Activated T-helper 1 cell treated with anti-CD3 and anti-CD28 coated beads, Interleukin-12 subunit alpha, Interleukin-12 subunit beta, Interleukin-2, Interleukin-4 antibody, amounts not matched to agents 30 ng/mL and 10 ng/mL and 1 ng/mL, durations not matched to agents 14 hours and 24 hours and 36 hours (primary cell): ENCODE data around the gene FMOD. TPM values are rescaled to one million over a fixed set of nuclear protein-coding genes. Genes with fewer than 3 reads are reported as not detected.
"Not testable (repeated sequence)": the region's sequence is repeated elsewhere in the genome, so short reads cannot be mapped to it uniquely, and the experiment has no call there.

Experiments used
- DNase-seq: peaks from one replicate; pipeline ENCODE4 v3.0.0; 2021; ENCODE audit warnings: low spot score
- H3K27ac Mint-ChIP-seq: one replicate; pipeline ENCODE4 v1.8.0; 2021; ENCODE audit warnings: mild to moderate bottlenecking, mixed read lengths
- H3K27me3 Mint-ChIP-seq: one replicate; pipeline ENCODE4 v1.8.0; 2022; ENCODE audit warnings: mild to moderate bottlenecking, moderate library complexity, mixed read lengths; ENCODE audit not compliant: insufficient read depth
- H3K36me3 Mint-ChIP-seq: one replicate; pipeline ENCODE4 v1.8.0; 2021; ENCODE audit warnings: low read depth, mixed read lengths
- H3K4me1 Mint-ChIP-seq: one replicate; pipeline ENCODE4 v1.8.0; 2021; ENCODE audit warnings: low read depth, mixed read lengths
- H3K4me3 Mint-ChIP-seq: one replicate; pipeline ENCODE4 v1.8.0; 2021; ENCODE audit warnings: mild to moderate bottlenecking, moderate library complexity, mixed read lengths
- H3K9me3 Mint-ChIP-seq: one replicate; pipeline ENCODE4 v1.8.0; 2021; ENCODE audit warnings: mixed read lengths
- intact Hi-C: fragments of 100-400 bp; cut with micrococcal nuclease; formaldehyde crosslinking; loops from one replicate; pipeline ENCODE4 v1.15.1; 2024
- total RNA-seq: library from RNA; stranded (reverse); gene quantifications from 2 replicates; pipeline ENCODE4 v1.2.3, GENCODE V29; 2022

The FMOD gene
- total RNA-seq, 1 donor from 2014 or later = 4.1 TPM

DNA sequence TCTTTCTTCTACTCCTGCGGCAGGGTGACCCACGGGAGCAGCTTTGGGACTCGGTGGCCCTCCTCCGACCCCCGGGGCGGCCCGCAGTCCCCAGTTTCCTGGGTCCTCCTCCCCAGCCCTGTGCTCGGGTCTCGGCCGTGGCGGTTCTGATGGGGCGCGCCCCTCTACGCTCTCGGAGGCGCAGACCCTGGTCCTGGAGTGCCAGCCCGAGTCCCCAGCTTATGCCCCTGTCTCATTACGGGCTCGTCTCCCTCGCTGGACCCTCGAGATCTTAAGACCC lies 45.2 kb downstream of the FMOD start:
- H3K27ac Mint-ChIP-seq = peak overlapping the region; percentile 42
- intact Hi-C loops = loop anchor here (1.0 kb wide), 5 partner anchors 16 to 344 kb away; no protein-coding TSS in a partner anchor
- H3K4me1 Mint-ChIP-seq = peaks cover 58% of the 10 kb centered on the region
- no peaks in the 10 kb centered on the region for H3K9me3 Mint-ChIP-seq
- peaks cover 54% of the 10 kb centered on the region for H3K36me3 Mint-ChIP-seq
- peak overlapping the region; percentile 92 for H3K4me3 Mint-ChIP-seq
- no peak for DNase-seq
- H3K27me3 Mint-ChIP-seq = no peaks in the 10 kb centered on the region

DNA sequence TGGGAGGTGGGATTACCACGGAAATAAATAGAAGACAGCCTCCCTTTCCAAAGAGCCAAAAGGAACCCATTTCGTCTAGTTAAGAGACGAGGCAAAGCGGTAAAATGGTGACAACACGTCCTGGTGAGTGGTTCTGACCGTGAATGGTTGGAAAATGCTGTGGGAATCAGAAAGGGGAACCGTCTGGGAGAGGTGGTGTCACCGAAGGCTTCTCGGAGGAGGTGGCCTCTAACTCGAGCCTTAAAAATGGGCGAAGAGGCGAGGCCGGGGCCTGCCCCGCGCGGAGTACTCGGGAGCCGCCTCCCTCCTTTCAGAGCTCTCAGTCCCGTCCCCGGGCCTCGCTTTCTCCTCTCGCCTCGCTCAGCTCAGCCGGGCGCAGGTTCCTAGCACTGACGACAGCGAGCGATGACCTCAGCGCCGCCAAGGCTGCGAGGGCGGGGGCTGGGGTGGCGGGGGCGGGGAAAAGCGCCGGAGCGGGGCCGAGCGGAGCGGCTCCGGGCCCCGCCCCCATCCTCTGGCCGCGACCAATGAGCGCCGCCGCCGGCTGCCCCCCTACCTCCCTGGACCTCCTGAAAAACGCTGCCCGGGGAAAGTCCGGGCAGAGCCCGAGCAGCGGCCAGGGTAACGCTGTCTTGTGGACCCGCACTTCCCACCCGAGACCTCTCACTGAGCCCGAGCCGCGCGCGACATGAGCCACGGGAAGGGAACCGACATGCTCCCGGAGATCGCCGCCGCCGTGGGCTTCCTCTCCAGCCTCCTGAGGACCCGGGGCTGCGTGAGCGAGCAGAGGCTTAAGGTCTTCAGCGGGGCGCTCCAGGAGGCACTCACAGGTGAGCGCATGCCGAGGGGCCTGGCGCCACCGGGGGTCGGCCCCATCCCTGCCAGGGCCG lies 45.8 kb downstream of the FMOD start, which contains the start of gene BTG2:
TSS of gene BTG2 (plus strand) at position 601 of the 890 bp plus-strand sequence. CDS start at position 689, 88 bp downstream.
- intact Hi-C loops = loop anchor here (1.0 kb wide), 5 partner anchors 16 to 344 kb away; no protein-coding TSS in a partner anchor
- H3K9me3 Mint-ChIP-seq = no peaks in the 10 kb centered on the region

DNA sequence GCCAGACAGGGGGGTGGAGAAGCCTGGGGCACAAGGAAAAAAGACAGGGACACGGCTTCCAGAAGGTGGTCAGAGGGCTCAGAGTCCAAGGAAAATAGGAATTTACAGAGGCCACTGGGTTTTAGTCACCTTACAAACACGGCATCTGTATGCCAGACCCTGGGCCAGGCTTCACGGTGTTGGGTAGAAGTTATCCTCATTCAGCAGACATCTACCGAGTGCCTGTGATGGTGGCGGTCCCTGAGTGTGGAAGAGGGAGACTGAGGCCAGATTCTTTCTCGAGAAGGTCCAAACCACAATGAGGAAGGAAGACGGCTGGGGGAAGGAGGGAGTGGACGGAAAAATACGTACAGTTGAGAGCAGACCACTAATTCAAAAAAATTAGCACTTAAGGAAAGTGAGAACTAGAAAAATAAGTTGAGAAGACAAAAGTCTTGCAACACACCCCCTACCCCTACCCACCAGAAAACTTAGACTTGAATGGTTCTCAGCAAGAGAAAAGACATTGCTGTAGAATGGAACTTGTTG lies 46.5 kb downstream of the FMOD start:
- Mint-ChIP-seq H3K4me3 (peak overlapping the region; percentile 85), H3K27ac (peak overlapping the region; percentile 93), H3K27me3 (no peaks in the 10 kb centered on the region), H3K4me1 (peaks cover 55% of the 10 kb centered on the region), H3K9me3 (no peaks in the 10 kb centered on the region), H3K36me3 (peaks cover 42% of the 10 kb centered on the region)
- intact Hi-C loops = no loop called here
- no peak for DNase-seq

More for the DNA sequence above, 45.8 kb downstream of the FMOD start, which contains the start of gene BTG2:
- Mint-ChIP-seq H3K36me3 (peaks cover 49% of the 10 kb centered on the region), H3K27me3 (no peaks in the 10 kb centered on the region), H3K4me1 (peaks cover 61% of the 10 kb centered on the region), H3K27ac (peak within 1 kb of the TSS; percentile 93), H3K4me3 (peak within 1 kb of the TSS; percentile 92)
- DNase-seq = peak; percentile 89

- H3K4me1 Mint-ChIP-seq = peaks cover 46% of the 10 kb centered on the region
- peak overlapping the region; percentile 93 for H3K27ac Mint-ChIP-seq
Measured at GRCh38 chr1:203302894-203303293, 48.0 kb downstream of the FMOD start.

DNA sequence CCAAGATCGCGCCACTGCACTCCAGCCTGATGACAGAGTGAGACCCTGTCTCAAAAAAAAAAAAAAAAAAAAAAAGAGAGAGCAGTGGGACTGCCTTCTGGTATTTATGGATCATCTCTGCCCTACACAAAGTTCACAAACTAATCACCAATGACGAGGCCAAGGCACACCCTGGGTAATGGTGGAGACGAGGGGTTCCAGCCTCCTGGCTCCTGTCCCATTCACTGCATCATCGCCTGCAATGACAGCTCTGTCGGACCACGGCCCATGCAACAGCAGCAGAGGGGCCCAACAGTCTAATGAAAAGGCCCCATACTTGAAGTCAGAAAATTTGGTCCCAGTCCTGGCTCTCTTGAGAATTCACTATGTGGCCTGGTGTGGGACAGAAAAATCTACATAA lies 48.5 kb downstream of the FMOD start:
- Mint-ChIP-seq H3K4me3 (no peak overlapping the region), H3K4me1 (peaks cover 43% of the 10 kb centered on the region), H3K9me3 (no peaks in the 10 kb centered on the region), H3K36me3 (peaks cover 24% of the 10 kb centered on the region), H3K27ac (no peak overlapping the region), H3K27me3 (no peaks in the 10 kb centered on the region)
- no peak for DNase-seq
- intact Hi-C loops = no loop called here

More at GRCh38 chr1:203302894-203303293, 48.0 kb downstream of the FMOD start:
- no peaks in the 10 kb centered on the region for H3K27me3 Mint-ChIP-seq
- DNase-seq = no peak
- intact Hi-C loops = no loop called here
- H3K9me3 Mint-ChIP-seq = no peaks in the 10 kb centered on the region
- H3K36me3 Mint-ChIP-seq = peaks cover 28% of the 10 kb centered on the region
- no peak overlapping the region for H3K4me3 Mint-ChIP-seq

DNA sequence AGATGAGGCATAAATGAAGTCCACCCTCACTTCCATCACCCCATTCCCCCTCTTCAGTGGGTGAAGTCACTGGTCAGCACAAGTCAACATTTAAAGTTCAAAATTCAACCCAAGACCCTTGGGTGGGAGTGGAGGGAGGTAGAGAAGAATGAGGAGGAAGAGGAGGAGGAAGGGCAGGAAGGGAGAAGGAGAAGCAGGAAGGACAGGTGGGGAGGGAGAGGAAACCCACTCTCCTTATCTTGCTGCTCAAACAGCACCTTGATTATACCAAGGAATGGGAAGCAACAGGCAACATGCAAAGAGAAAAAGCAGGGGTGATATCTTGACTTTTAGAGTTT lies 49.6 kb downstream of the FMOD start:
- no peak for DNase-seq
- intact Hi-C loops = no loop called here
- H3K27ac Mint-ChIP-seq = no peak overlapping the region

GRCh38 chr1:203300441-203301330 lies 50.2 kb downstream of the FMOD start:
- no peak for DNase-seq
- Mint-ChIP-seq H3K27ac (no peak overlapping the region), H3K27me3 (no peaks in the 10 kb centered on the region), H3K9me3 (no peaks in the 10 kb centered on the region), H3K4me3 (no peak overlapping the region), H3K4me1 (peaks cover 47% of the 10 kb centered on the region), H3K36me3 (peaks cover 11% of the 10 kb centered on the region)
- intact Hi-C loops = no loop called here

More for the DNA sequence above, 49.6 kb downstream of the FMOD start:
- H3K36me3 Mint-ChIP-seq = peaks cover 16% of the 10 kb centered on the region
- no peak overlapping the region for H3K4me3 Mint-ChIP-seq
- no peaks in the 10 kb centered on the region for H3K9me3 Mint-ChIP-seq
- peaks cover 43% of the 10 kb centered on the region for H3K4me1 Mint-ChIP-seq
- H3K27me3 Mint-ChIP-seq = no peaks in the 10 kb centered on the region

- intact Hi-C loops = not testable (repeated sequence)
Measured at GRCh38 chr1:203299719-203300429, 51.0 kb downstream of the FMOD start.

DNA sequence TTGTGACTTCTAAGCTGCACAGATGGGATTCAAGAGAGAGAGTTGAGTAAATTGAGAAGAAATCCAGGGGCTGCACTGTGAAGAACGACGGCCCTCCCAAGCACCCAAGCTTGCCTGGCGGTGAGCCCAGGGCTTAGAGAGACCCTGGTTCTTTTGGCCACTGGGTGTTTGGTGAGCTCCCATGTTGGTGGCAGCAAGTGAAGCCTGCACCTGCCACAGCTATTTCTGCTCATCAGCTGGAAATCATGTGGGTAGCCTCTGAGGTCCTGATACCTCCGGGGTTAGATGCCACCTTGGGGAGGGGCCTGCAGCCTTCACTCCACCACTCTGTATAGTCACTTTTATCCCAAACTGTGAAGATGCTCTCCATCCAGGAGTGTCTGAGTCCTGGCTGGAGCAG lies 51.8 kb downstream of the FMOD start:
- Mint-ChIP-seq H3K36me3 (peaks cover 11% of the 10 kb centered on the region), H3K4me3 (no peak overlapping the region), H3K27ac (no peak overlapping the region), H3K27me3 (no peaks in the 10 kb centered on the region), H3K4me1 (peaks cover 51% of the 10 kb centered on the region), H3K9me3 (no peaks in the 10 kb centered on the region)
- intact Hi-C loops = no loop called here
- DNase-seq = no peak

More at GRCh38 chr1:203299719-203300429, 51.0 kb downstream of the FMOD start:
- not testable (repeated sequence) for H3K9me3 Mint-ChIP-seq, DNase-seq, H3K4me3 Mint-ChIP-seq, H3K27ac Mint-ChIP-seq, H3K27me3 Mint-ChIP-seq
- Mint-ChIP-seq H3K4me1 (peaks cover 54% of the 10 kb centered on the region), H3K36me3 (peaks cover 11% of the 10 kb centered on the region)

DNA sequence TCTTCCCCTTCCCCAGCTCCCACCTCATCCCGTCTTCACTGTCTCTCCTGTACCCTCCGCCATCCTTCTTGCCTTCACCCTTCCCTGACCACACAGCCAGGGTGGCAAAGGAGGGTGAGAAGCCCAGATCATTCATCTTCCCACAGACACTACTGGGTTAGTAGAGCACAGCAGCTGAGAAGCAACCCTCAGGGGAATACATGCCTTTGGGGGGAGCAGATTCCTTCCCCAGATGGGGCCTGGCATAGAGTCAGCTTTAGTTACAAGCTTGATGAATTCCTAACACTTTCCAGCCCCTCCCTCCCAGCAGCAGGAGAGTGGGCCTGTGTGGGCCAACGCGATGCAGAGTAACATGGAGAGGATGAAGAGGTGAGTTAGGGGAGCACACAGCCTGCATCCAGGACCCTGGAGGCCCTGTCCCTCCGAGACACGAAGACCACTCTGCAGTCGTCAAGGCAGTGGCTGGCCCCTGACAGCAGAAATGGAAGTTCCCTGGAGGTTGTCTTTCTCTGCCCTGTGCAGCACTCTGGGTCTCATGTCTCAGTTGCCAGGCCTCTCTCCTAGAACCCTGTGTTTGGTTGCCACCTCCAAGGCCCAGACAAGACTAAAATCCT lies 54.4 kb downstream of the FMOD start:
- H3K4me3 Mint-ChIP-seq = no peak overlapping the region
- no peaks in the 10 kb centered on the region for H3K9me3 Mint-ChIP-seq
- intact Hi-C loops = no loop called here
- H3K27me3 Mint-ChIP-seq = no peaks in the 10 kb centered on the region
- H3K4me1 Mint-ChIP-seq = peaks cover 49% of the 10 kb centered on the region
- no peak for DNase-seq
- H3K36me3 Mint-ChIP-seq = peaks cover 6% of the 10 kb centered on the region
- H3K27ac Mint-ChIP-seq = no peak overlapping the region

DNA sequence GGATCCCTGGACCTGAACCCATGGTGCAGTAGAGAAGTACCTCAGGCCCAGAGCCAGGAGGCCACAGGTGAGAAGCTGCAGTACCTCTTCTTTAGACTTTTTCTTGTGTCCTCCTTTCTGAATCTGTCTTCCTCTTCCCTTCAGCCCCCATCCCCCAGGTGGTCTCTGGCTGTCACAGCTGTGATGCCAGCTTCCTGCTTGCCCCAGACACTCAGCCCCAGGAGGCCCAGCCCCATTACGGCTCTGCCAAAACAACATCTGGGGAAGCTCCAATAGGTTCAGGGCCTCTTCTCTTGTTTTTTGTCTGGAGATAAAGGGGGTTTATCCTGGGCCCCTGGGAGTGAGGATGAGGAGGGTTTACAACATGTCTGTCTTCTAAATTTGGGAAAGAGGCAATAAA lies 55.1 kb downstream of the FMOD start:
- Mint-ChIP-seq H3K4me1 (peaks cover 56% of the 10 kb centered on the region), H3K9me3 (no peaks in the 10 kb centered on the region), H3K27me3 (no peaks in the 10 kb centered on the region), H3K36me3 (peaks cover 6% of the 10 kb centered on the region), H3K4me3 (no peak overlapping the region), H3K27ac (no peak overlapping the region)
- intact Hi-C loops = no loop called here
- no peak for DNase-seq
